HEK293T (cell line): ENCODE results near the gene PEX11B.

Experiments
- ARNT ChIP-seq: fragments of 450-650 bp; IDR thresholded peaks from 2 replicates; pipeline ENCODE4 v1.6.1; 2017; ENCODE audit warnings: mild to moderate bottlenecking
- BHLHE40 ChIP-seq: fragments of 450-650 bp; IDR thresholded peaks from 2 replicates; pipeline ENCODE4 v1.6.1; 2016; ENCODE audit warnings: mild to moderate bottlenecking, moderate library complexity, borderline replicate concordance
- ELF4 ChIP-seq: fragments of 450-650 bp; IDR thresholded peaks from 2 replicates; pipeline ENCODE4 v1.6.1; 2017; ENCODE audit warnings: antibody characterized with exemption
- FOXA1 ChIP-seq: fragments of 450-650 bp; IDR thresholded peaks from 2 replicates; pipeline ENCODE4 v1.6.1; 2016; ENCODE audit warnings: mild to moderate bottlenecking
- FOXK2 ChIP-seq: fragments of 450-650 bp; IDR thresholded peaks from 2 replicates; pipeline ENCODE4 v1.6.1; 2016; ENCODE audit warnings: mild to moderate bottlenecking
- L3MBTL2 ChIP-seq: fragments of 450-650 bp; conservative IDR thresholded peaks from 2 replicates; pipeline ENCODE4 v1.6.1; 2016; ENCODE audit warnings: mild to moderate bottlenecking
- SP1 ChIP-seq: fragments of 450-650 bp; IDR thresholded peaks from 2 replicates; pipeline ENCODE4 v1.6.1; 2017
- SUZ12 ChIP-seq: fragments of 450-650 bp; IDR thresholded peaks from 2 replicates; pipeline ENCODE4 v1.6.1; 2016; ENCODE audit warnings: mild to moderate bottlenecking

DNA sequence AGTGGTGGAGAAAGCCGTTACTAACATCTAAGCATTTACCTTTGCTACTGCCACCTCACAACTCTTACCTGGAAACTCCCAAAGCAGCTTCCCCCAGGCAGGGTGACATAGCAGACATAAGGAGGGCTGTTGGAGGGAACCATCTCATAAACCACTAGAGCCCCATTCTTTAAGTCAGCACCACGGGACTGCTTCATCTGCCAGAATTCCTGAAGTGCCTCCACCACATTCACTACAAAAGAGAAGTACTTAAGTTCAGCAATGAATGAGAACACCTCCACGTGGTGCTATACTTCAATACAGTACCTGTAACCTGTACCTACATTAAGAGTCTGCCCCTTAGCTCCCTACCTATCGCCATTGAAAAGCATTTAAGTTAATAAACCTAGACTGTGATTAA lies 29.0 kb upstream of the PEX11B start:
- TF ChIP-seq BHLHE40 = no peak
- TF ChIP-seq SP1 = no peak
- TF ChIP-seq ARNT = no peak
- no peak for TF ChIP-seq L3MBTL2
- TF ChIP-seq FOXK2 = no peak
- no peak for TF ChIP-seq FOXA1
- TF ChIP-seq ELF4 = no peak
- no peak for TF ChIP-seq SUZ12
